ENCODE results near the gene CCL15.

GRCh38 chr17:35977509-35977908, 23.8 kb downstream of the CCL15 start:
- TF ChIP-seq CTCF (IDR thresholded peaks at IDR 0.05) (no peak), POLR2A (IDR thresholded peaks at IDR 0.05) (no peak), EP300 (IDR thresholded peaks at IDR 0.05) (no peak)

All from tibial nerve (tissue), 4 donors.